GDM1 (cell line): ENCODE measurements around the gene CD74.
A peak's percentile ranks its signal among the peaks of the same experiment; 100 is the strongest.

ENCODE experiments used
- DNase-seq: peaks from one replicate; lab custom pipeline; 2025; lab: John Stamatoyannopoulos, UW

Gene CD74

GRCh38 chr5:150412319-150413175, at the start of gene CD74:
Gene CD74, minus strand, starts transcription at chr5:150412910. Its CDS starts 161 bp downstream, at chr5:150412749.
- peak; percentile 97 for DNase-seq

- DNase-seq, result peak; percentile 23
Observed at GRCh38 chr5:150461231-150461630, 48.5 kb upstream of the CD74 start.

- DNase-seq, result no peak
Observed at GRCh38 chr5:150460781-150461180, 48.1 kb upstream of the CD74 start.

DNA sequence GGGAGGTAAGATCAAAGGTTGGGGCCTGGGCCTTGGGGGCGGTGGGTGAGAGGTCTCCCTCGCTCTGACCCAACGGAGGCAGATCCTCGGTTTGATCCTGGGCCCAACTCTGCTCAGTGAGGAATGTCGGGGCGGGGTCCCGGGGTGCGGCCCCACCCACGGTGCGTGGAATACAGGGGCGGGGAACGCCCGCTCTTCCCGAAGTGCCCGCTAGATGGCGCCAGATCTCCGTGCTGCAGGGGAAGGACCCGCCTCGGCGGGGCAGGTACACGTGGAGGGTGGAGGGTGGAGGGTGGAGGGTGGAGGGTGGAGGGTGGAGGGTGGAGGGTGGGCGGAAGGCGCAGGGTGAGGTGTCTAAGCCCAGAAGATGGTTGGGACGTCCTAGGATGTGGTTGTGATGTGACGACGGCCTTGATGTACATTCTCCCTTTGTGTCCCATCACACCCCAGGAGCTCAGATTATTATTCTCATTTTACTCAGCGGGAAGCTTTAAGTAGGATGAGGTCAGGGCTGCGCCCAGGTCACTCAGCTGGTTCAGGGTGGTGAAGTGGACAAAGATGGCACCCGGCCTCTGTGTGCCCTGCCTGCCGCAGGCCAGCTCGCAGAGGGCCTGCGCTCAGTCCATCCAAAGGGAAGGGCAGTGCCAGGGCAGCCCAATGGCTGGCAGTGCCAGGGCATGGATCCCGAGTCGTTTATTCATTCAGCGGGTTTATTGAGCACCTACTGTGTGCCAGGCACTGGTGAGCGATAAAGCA, 46.3 kb upstream of the CD74 start:
- peak; percentile 57 for DNase-seq

- DNase-seq, result no peak
Observed at GRCh38 chr5:150457562-150458240, 45.0 kb upstream of the CD74 start.

- peak; percentile 74 for DNase-seq
Observed at GRCh38 chr5:150457121-150457520, 44.4 kb upstream of the CD74 start.

DNA sequence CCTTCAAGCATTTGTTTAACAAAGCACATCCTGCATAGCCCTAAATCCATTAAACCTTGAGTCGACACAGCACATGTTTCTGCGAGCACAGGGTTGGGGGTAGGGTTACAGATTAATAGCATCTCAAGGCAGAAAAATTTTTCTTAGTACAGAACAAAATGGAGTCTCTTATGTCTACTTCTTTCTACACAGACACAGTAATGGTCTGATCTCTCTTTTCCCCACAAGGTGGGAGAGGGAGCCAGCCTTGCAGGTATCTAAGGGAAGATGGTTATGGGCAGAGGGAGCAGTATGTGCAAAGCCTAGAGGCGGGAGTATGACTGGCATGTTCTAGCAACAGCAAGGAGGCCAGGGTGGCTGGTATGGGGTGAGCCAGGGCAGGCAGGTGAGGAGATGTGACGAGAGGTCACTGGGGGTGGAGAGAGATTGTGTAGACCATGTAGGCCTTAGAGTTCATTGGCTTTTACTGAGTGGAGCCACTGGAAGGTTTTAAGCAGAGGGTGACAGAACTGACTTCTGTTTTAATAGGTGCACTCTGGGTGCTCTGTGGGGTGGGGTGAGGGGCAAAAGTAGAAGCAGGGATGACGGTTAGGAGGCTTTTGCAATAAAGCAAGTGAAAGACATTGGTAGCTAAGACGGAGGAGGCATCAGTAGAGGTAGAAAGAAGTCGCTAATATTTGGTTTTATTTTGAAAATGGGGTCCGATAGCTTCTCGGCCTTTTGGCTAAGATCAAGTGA, 42.0 kb upstream of the CD74 start:
- DNase-seq, result no peak

GRCh38 chr5:150454027-150454426, 41.3 kb upstream of the CD74 start:
- DNase-seq, result peak; percentile 78

DNA sequence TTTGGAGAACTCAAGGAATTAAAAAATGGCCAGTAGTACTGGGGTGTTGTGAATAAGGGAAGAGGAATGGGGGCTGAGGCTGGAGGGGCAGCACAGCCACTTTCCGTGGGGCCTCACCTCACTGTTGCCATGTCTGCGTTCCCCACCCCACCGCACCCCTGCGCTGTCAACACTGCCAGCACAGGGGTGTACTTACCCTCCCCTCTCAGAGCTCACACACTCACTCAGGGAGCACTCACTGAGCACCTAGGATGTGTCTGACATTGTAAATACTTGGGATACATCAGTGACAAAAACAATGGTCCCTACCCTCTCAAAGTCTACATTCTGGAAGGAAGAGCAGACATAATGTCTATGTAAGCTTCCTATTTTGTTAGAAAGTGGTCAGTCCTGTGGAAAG, 40.2 kb upstream of the CD74 start:
- DNase-seq, result no peak

- no peak for DNase-seq
Observed at GRCh38 chr5:150451594-150451993, 38.9 kb upstream of the CD74 start.

DNA sequence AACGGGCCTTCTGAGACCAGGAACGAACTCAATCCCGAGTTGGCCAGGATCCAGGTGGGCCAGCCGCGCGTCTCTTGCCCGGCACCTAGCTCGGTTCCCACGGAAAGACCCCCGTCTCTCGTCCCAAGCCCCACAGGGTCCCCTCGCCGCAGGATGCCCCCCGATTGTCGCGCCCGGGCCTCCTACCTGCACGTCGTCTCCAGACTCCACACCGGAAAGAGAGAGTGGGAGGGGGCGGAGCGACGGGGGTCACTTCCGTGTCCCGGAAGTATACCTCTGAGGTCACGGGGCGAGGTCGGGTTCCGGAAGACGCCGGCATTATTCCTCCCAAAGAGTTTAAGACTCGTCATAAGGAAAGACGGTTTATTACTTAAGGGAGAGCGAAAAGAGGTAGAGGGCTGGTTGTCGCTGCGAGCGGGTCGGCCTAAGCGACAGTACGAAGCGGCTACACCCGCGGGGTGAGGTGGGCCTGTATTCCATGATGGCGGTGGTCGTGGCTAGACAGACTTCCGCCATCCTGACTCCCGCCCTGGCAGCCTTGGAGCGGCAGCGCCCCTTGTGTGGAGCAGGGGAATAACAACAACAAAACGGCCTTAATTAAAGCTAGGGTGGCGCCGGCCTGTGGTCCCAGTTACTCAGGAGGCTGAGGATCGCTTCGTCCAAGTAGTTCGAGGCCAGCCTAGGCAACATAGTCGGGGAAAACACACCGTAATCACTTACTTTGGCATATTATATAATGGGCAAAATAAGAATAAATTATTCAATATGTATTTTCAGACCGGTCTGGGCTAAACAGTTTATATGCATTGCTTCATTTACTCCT, 37.0 kb upstream of the CD74 start, which contains the start of gene RPS14:
TSS of gene RPS14 (minus strand) at position 223 of the 823 bp plus-strand sequence. CDS start 2,006 bp downstream, outside the sequence.
- peak; percentile 90 for DNase-seq

DNA sequence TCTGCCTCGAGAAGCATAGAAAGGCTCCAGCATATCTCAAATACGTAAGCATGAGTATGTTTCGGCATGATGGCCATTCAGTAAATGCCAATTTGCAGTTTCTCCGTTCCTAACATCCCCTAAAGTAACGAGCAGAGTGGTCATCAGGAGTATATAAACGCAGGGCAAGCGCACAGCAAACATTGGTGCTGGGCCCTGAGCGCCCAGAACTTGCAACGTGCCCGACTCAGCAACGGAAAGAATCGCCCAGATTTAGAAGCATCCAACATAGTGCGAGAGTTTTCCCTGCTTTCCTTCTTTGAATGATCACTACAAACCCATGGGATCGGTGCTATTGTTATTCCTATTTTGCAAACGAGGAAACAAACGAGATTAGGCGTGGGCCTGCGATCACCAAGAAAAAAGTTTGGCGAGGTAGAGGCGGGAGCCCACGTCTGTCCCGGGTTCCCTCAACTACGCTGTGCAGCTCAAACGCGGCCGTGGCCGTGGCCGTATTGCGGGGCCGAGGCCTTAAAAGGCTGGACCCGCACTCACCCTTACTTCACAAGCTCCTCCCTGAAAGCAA, 36.3 kb upstream of the CD74 start:
- no peak for DNase-seq

- no peak for DNase-seq
Observed at GRCh38 chr5:150448334-150448733, 35.6 kb upstream of the CD74 start.

GRCh38 chr5:150447188-150447587, 34.5 kb upstream of the CD74 start:
- DNase-seq, result no peak

- no peak for DNase-seq
Observed at GRCh38 chr5:150446583-150446982, 33.9 kb upstream of the CD74 start.

DNA sequence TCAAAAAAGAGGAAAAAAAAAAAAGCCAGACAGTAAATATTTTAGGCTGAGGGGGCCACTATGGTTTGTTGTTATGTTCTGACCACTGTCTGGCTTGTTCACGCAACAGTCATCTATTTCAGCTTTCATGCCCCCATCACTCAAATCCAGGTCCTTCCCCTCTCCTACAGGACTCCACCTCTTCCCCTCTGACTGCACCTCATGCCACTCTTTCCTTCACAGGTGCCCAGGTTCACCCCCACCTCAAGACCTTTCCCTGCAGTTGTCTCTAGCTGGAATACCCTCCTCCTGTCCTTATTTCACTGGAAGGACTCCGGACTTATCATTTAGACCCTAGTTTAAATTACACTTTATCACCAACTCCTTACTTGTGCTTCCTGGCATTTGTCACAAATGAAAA, 33.4 kb upstream of the CD74 start:
- no peak for DNase-seq

DNA sequence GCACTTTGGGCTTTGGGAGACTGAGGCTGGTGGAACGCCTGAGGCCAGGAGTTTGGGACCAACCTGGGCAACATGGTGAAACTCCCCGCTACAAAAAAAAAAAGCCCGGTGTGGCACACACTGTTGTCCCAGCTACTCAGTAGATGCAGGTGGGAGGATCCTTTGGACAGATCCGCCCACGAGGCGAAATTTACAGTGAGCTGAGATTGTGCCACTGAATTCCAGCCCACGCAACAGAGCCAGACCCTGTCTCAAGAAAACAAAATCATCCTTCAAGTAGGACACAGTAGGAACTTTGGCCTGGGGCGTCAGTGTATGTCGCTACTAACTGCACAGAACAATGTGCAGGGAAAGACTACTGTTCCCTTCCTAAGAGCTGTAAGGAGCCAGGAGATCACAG, 32.1 kb upstream of the CD74 start:
- DNase-seq, result no peak

DNA sequence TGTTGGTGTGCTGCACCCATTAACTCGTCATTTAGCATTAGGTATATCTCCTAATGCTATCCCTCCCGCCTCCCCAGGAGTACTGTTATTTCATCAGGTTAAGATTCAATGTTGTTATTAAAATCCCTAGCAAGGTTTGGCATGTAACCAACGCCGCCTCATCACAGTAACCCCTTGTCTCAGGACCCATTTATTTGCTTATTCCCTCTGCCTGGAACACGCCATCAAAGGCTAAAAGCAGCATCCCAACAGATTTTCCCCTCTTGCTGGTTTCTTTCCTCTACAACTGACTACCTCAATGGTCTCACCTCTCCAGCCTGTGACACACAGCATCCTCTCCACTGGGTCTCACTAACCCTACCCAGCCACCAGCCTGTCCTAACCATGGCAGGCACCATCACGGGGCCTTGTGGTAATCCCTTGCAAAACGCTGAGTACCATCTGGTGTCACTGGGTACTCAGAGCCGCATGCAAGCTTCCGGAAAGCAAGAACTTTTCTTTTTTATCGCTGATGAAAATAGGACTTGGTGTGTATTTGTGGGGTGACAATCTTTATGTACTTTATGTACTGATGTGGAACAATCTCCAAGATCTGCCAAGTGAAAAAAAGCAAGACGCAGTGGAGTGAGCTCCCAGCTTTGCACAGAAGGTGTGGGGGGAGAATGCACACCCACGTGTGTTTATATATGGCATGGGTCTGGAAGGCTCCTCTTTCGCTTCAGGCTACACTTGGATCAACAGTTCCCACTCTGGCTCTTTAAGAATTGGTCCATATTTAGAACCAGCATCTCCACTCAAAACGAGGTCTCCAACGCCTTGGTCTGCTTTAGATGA, 30.7 kb upstream of the CD74 start:
- DNase-seq, result no peak

- no peak for DNase-seq
Observed at GRCh38 chr5:150442699-150443080, 30.0 kb upstream of the CD74 start.
